Glutamatergic neuron (in vitro differentiated cells): ENCODE data around the gene ZNF93. TPM values are rescaled to one million over a fixed set of nuclear protein-coding genes. Genes with fewer than 3 reads are reported as not detected.
A peak's percentile ranks its signal among the peaks of the same experiment; 100 is the strongest.
"Not testable (repeated sequence)": the region's sequence is repeated elsewhere in the genome, so short reads cannot be mapped to it uniquely, and the experiment has no call there.

Source experiments
- DNase-seq: peaks from one replicate; pipeline ENCODE4 v3.0.0; 2022
- H3K27ac Mint-ChIP-seq: one replicate; pipeline ENCODE4 v1.8.0; 2020; ENCODE audit warnings: mild to moderate bottlenecking, mixed read lengths, inconsistent platforms; ENCODE audit not compliant: unreplicated experiment
- H3K27me3 Mint-ChIP-seq: one replicate; pipeline ENCODE4 v1.8.0; 2020; ENCODE audit warnings: mild to moderate bottlenecking, moderate library complexity, mixed read lengths, inconsistent platforms; ENCODE audit not compliant: unreplicated experiment
- H3K36me3 Mint-ChIP-seq: one replicate; pipeline ENCODE4 v1.8.0; 2020; ENCODE audit warnings: mild to moderate bottlenecking, mixed read lengths, inconsistent platforms; ENCODE audit not compliant: unreplicated experiment
- H3K4me1 Mint-ChIP-seq: one replicate; pipeline ENCODE4 v1.8.0; 2020; ENCODE audit warnings: mild to moderate bottlenecking, low read depth, mixed read lengths, inconsistent platforms; ENCODE audit not compliant: unreplicated experiment
- H3K4me3 Mint-ChIP-seq: one replicate; pipeline ENCODE4 v1.8.0; 2020; ENCODE audit warnings: mild to moderate bottlenecking, mixed read lengths, inconsistent platforms; ENCODE audit not compliant: unreplicated experiment
- H3K9me3 Mint-ChIP-seq: one replicate; pipeline ENCODE4 v1.8.0; 2020; ENCODE audit warnings: mild to moderate bottlenecking, moderate library complexity, mixed read lengths, inconsistent platforms; ENCODE audit not compliant: unreplicated experiment
- CTCF ChIP-seq: fragments of 200-600 bp; sonication (generic); IDR thresholded peaks from one replicate; pipeline ENCODE4 v1.5.0; 2021; ENCODE audit not compliant: partially characterized antibody, unreplicated experiment
- total RNA-seq: library from RNA; stranded (reverse); fragmentation: NEBNext Ultra II Directional; extraction: Animal tissue kit (Norgen Biotek cat#: 25700); gene quantifications from one replicate; pipeline ENCODE4 v1.2.1, GENCODE V29; 2021; ENCODE audit not compliant: unreplicated experiment

ZNF93 gene
- total RNA-seq, 1 donor from 2014 or later, result 50.1 TPM

DNA sequence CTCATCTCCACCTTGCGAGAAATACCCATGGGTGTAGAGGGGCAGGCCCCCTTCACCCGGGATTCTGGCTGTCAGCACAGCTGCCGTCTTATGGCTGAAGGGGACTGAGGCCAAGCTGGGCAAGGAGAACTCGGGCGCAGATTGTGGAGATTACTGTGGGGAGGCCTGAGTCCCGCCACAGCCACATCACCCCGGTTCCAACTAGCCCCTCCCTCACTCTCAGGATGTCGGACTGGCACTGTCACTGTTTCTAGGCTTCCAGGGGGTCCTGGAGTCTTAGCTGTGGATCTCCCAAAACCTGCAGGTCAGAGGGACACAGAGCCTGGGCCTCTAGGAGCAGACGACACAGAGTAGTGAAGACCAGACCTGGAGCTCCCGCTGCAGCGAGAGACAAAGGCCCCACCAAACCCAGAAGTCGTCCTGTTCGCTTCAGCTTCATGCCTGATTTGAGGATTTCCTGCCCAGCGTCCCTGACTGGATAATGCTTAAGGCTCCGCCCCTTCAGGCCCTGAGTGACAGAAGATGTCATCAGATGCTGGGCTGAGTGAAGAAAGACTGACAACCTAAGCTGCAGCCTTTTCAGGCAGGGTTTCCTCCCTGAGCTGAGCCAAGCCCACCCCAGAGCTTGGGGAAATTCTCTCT, 55.8 kb downstream of the ZNF93 start:
- peaks cover 10% of the 10 kb centered on the region for H3K4me1 Mint-ChIP-seq
- H3K9me3 Mint-ChIP-seq, result peaks cover 6% of the 10 kb centered on the region
- peaks cover 1% of the 10 kb centered on the region for H3K27me3 Mint-ChIP-seq
- peak overlapping the region; percentile 93 for H3K27ac Mint-ChIP-seq
- peak overlapping the region; percentile 55 for H3K4me3 Mint-ChIP-seq
- H3K36me3 Mint-ChIP-seq, result peaks cover 5% of the 10 kb centered on the region
- peak; percentile 56 for DNase-seq
- TF ChIP-seq CTCF, result no peak

GRCh38 chr19:19957766-19958165, 57.0 kb downstream of the ZNF93 start:
- not testable (repeated sequence) for H3K27me3 Mint-ChIP-seq, DNase-seq, H3K4me3 Mint-ChIP-seq, H3K27ac Mint-ChIP-seq, H3K9me3 Mint-ChIP-seq, H3K36me3 Mint-ChIP-seq
- peaks cover 10% of the 10 kb centered on the region for H3K4me1 Mint-ChIP-seq

- not testable (repeated sequence) for H3K27ac Mint-ChIP-seq, H3K4me3 Mint-ChIP-seq, H3K9me3 Mint-ChIP-seq, H3K27me3 Mint-ChIP-seq
- peak; percentile 91 for DNase-seq
- Mint-ChIP-seq H3K4me1 (peaks cover 10% of the 10 kb centered on the region), H3K36me3 (peaks cover 13% of the 10 kb centered on the region)
- peak; percentile 80 for TF ChIP-seq CTCF
Observed at GRCh38 chr19:19959151-19959799, 58.5 kb downstream of the ZNF93 start.

DNA sequence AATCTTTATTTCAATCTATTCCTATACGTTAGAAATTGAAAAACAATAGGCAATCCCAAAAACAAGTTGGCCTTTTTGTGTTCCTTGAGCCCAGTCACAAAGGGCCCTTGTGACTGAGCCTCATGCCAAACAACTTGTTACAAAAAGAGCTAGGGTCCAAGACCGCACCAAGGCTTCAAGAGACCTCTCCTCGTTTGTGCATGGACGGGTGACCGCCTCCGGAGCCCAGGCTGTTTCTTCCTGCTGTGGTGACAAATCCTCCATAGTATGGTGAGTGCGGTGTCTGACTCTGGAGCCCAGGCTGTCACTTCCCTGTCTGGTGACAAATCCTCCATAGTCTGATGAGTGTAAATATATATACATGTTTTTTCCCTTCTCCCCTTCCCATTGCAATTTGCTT, 63.7 kb downstream of the ZNF93 start:
- Mint-ChIP-seq H3K27ac (no peak overlapping the region), H3K9me3 (peaks cover 21% of the 10 kb centered on the region), H3K4me1 (no peaks in the 10 kb centered on the region), H3K4me3 (no peak overlapping the region), H3K36me3 (peaks cover 33% of the 10 kb centered on the region), H3K27me3 (peaks cover 1% of the 10 kb centered on the region)
- TF ChIP-seq CTCF, result no peak
- no peak for DNase-seq

DNA sequence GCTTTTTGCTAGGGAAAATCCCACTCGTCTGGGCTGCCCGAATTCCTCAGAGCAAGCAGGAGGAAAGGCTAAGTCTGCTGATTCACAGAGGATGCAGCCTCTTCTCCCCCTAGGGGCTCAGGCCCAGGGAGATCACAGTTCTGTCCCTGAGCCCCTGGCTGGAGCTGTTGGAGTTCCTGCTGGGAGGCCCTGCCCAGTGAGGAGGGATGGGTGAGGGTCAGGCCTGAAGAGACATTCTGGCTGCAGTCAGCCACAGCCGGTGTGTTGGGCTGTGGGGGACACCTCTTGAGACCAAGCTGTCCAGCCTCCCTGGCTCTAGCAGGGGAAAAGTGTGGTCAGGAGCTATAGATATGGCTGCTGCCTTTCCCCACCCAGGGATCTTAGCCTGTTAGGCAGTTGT, 65.4 kb downstream of the ZNF93 start:
- peaks cover 39% of the 10 kb centered on the region for H3K36me3 Mint-ChIP-seq
- H3K9me3 Mint-ChIP-seq, result peaks cover 26% of the 10 kb centered on the region
- not testable (repeated sequence) for H3K4me1 Mint-ChIP-seq, H3K27me3 Mint-ChIP-seq, DNase-seq, H3K4me3 Mint-ChIP-seq, H3K27ac Mint-ChIP-seq

DNA sequence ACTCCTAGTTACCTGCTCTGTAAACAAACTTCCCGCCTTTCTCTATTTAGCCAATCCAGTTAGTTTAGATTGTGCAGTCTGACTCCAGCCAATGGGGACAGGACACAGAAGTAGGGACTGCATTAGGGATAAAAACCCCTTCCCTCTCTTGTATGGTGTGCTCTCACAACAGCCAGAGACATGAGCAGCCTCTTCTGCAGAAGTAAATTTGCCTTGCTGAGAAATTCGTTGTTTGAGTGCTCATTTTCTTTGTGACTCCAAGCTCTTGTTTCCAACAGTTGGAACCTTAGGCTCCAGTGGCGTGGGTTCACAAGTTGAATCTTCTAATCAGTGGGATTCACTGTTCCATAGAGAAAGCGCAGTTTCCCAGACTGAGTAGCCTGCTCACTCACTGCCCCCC, 66.1 kb downstream of the ZNF93 start:
- Mint-ChIP-seq H3K4me1 (no peaks in the 10 kb centered on the region), H3K4me3 (peak overlapping the region; percentile 28), H3K27ac (no peak overlapping the region), H3K36me3 (peaks cover 39% of the 10 kb centered on the region), H3K9me3 (peaks cover 24% of the 10 kb centered on the region), H3K27me3 (peaks cover 1% of the 10 kb centered on the region)
- no peak for DNase-seq
- TF ChIP-seq CTCF, result no peak

Other genes starting within 250 kb of the ZNF93 start
- gene ATP13A1, start 237.3 kb upstream of the ZNF93 start, total RNA-seq, result 92.7 TPM
- 8.0 TPM for gene ZNF101, start 232.1 kb upstream of the ZNF93 start, total RNA-seq
- gene ZNF14, start 167.8 kb upstream of the ZNF93 start, total RNA-seq, result 10.9 TPM
- gene ZNF506, start 79.2 kb upstream of the ZNF93 start, total RNA-seq, result 39.0 TPM
- gene ZNF253, start 35.1 kb upstream of the ZNF93 start, total RNA-seq, result 56.0 TPM
- 23.9 TPM for gene ZNF682, start 138.6 kb downstream of the ZNF93 start, total RNA-seq
- 47.2 TPM for gene ZNF90, start 177.1 kb downstream of the ZNF93 start, total RNA-seq